Breast epithelium (tissue), 4 donors: ENCODE results near the gene ACBD3. TPM values are rescaled to one million over a fixed set of nuclear protein-coding genes. Genes with fewer than 3 reads are reported as not detected.
A peak's percentile ranks its signal among the peaks of the same experiment; 100 is the strongest.

ENCODE experiments used
- DNase-seq, 2 donors: peaks; one replicate each; pipeline ENCODE4 v3.0.0-alpha.2; 2019; ENCODE audit warnings: low spot score in 2 of 2
- H3K27ac ChIP-seq, 2 donors: fragments of 200-600 bp; sonication (generic) in 1 of 2; one replicate each; pipeline ENCODE4 v1.5.1; 2016 to 2019; ENCODE audit warnings: mild to moderate bottlenecking in 1 of 2
- H3K27me3 ChIP-seq, 2 donors: fragments of 200-600 bp; sonication (generic) in 1 of 2; one replicate each; pipeline versions ENCODE4 v1.5.1 to v1.6.0; 2017 to 2019; ENCODE audit warnings: control low read depth in 1 of 2, mild to moderate bottlenecking in 1 of 2
- H3K36me3 ChIP-seq: fragments of 200-600 bp; one replicate; pipeline ENCODE4 v1.5.1; 2019
- H3K4me1 ChIP-seq, 2 donors: fragments of 200-600 bp; sonication (generic); one replicate each; pipeline ENCODE4 v1.5.1; 2016 to 2019; ENCODE audit warnings: control low read depth in 1 of 2
- H3K4me3 ChIP-seq, 3 donors: fragments of 200-600 bp; sonication (generic); 1 replicate in 2 of 3; 2 replicates in 1 of 3; pipeline ENCODE4 v1.5.1; 2016 to 2019; ENCODE audit warnings: mild to moderate bottlenecking in 3 of 3, moderate library complexity in 2 of 3
- H3K9me3 ChIP-seq, 2 donors: fragments of 200-600 bp; sonication (generic) in 1 of 2; one replicate each; pipeline ENCODE4 v1.5.1; 2016 to 2019; ENCODE audit warnings: control low read depth in 1 of 2
- CTCF ChIP-seq, 3 donors: fragments of 450-650 bp; IDR thresholded peaks; one replicate each; pipeline ENCODE4 v1.5.1; 2016 to 2017; ENCODE audit warnings: antibody characterized with exemption in 3 of 3, mild to moderate bottlenecking in 3 of 3, moderate library complexity in 3 of 3
- POLR2A ChIP-seq: fragments of 450-650 bp; IDR thresholded peaks from one replicate; pipeline ENCODE4 v1.6.1; 2016; ENCODE audit warnings: antibody characterized with exemption, mild to moderate bottlenecking, moderate library complexity
- POLR2AphosphoS5 ChIP-seq, 3 donors: sonication (generic); formaldehyde crosslinking; IDR thresholded peaks; one replicate each; pipeline ENCODE4 v1.6.1; 2017; ENCODE audit warnings: antibody characterized with exemption in 3 of 3
- intact Hi-C: fragments of 100-400 bp; cut with DNase I; formaldehyde crosslinking; loops from one replicate; pipeline ENCODE4 v1.15.1; 2023; ENCODE audit warnings: low total_unique reads
- total RNA-seq, 3 donors: library from RNA; depleted of rRNA; stranded (reverse); fragments of >200 nt; gene quantifications; one replicate each; pipeline ENCODE4 v1.1.0, GENCODE V29; 2016

Gene ACBD3
- total RNA-seq, 3 donors from 2014 or later: 52.4 to 63.9 (median 54.4) TPM

- H3K4me1 ChIP-seq: peaks cover 7 to 17% of the 10 kb centered on the region in 2 donors
- H3K27ac ChIP-seq: peak overlapping the region; percentile 87 to 92
- TF ChIP-seq POLR2A: no peak
- TF ChIP-seq POLR2AphosphoS5 (IDR thresholded peaks at IDR 0.05): no peak
- no peak for TF ChIP-seq CTCF (IDR thresholded peaks at IDR 0.05)
These were observed 51.4 kb downstream of the ACBD3 start for GRCh38 chr1:226135059-226135651.

DNA sequence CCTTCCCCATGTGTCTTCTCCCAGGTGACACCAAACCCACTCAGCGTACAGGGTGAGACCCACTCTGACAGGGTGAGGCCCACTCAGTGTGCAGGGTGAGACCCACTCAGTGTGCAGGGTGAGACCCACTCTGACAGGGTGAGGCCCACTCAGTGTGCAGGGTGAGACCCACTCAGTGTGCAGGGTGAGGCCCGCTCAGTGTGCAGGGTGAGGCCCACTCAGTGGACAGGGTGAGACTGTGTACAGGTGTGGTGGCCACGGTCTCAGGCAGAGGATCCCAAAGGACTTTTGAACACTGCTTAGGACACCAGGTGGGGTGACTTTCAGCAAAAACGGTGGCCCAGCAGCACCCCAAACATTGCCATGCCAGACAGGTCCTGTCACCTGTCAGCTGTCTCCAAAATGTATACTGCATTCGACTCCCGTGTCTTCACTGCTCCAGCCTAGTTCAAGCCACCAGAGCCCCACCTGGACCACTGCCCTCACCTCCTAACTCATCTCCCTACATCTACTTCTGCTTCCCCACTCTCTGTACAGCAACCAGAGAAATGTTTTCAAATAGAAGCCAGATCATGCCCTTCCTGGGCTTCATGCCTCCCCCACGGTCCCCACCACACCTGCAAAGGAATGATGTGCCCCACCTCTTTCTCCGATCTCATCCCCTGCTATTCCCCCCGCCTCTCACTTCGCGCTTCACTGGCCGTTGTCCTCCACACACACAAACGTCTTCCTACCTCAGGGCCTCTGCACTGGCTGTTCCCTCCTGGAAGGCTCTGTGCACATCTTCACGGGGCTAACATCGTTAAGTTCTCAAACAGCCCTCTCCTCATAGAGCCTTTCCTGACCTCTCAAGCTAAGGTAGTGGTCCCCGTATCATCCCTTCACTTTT lies 52.1 kb downstream of the ACBD3 start:
- Histone ChIP-seq H3K9me3 (no peaks in the 10 kb centered on the region), H3K27ac (peak overlapping the region; percentile 87 to 92), H3K36me3 (no peaks in the 10 kb centered on the region), H3K27me3 (no peaks in the 10 kb centered on the region), H3K4me1 (peaks cover 7 to 17% of the 10 kb centered on the region in 2 donors), H3K4me3 (peak overlapping the region in 1 of 3 donors; percentile 32)
- no peak for DNase-seq
- TF ChIP-seq CTCF (IDR thresholded peaks at IDR 0.05): no peak
- no peak for TF ChIP-seq POLR2AphosphoS5 (IDR thresholded peaks at IDR 0.05)
- no peak for TF ChIP-seq POLR2A
- intact Hi-C loops: no loop called here

More at GRCh38 chr1:226135059-226135651, 51.4 kb downstream of the ACBD3 start:
- Histone ChIP-seq H3K9me3 (no peaks in the 10 kb centered on the region), H3K27me3 (no peaks in the 10 kb centered on the region), H3K36me3 (no peaks in the 10 kb centered on the region), H3K4me3 (peak overlapping the region in 1 of 3 donors; percentile 32)
- intact Hi-C loops: no loop called here
- DNase-seq: peak; percentile 61 to 80

GRCh38 chr1:226133504-226134123 lies 52.9 kb downstream of the ACBD3 start:
- H3K4me3 ChIP-seq: no peak overlapping the region
- H3K36me3 ChIP-seq: no peaks in the 10 kb centered on the region
- no peaks in the 10 kb centered on the region for H3K9me3 ChIP-seq
- peak overlapping the region; percentile 87 to 92 for H3K27ac ChIP-seq
- peaks cover 7 to 17% of the 10 kb centered on the region in 2 donors for H3K4me1 ChIP-seq
- intact Hi-C loops: no loop called here
- TF ChIP-seq POLR2A: no peak
- no peak for TF ChIP-seq POLR2AphosphoS5 (IDR thresholded peaks at IDR 0.05)
- no peak for TF ChIP-seq CTCF (IDR thresholded peaks at IDR 0.05)
- H3K27me3 ChIP-seq: no peaks in the 10 kb centered on the region
- DNase-seq: no peak

- H3K27me3 ChIP-seq: no peaks in the 10 kb centered on the region
- intact Hi-C loops: no loop called here
- peak; percentile 61 to 80 for DNase-seq
- peak in 1 of 3 donors; percentile 56 for TF ChIP-seq POLR2AphosphoS5 (IDR thresholded peaks at IDR 0.05)
- TF ChIP-seq CTCF (IDR thresholded peaks at IDR 0.05): no peak
- peak overlapping the region in 1 of 3 donors; percentile 26 for H3K4me3 ChIP-seq
- no peaks in the 10 kb centered on the region for H3K9me3 ChIP-seq
- peak overlapping the region; percentile 87 to 92 for H3K27ac ChIP-seq
- H3K4me1 ChIP-seq: peaks cover 7 to 17% of the 10 kb centered on the region in 2 donors
- H3K36me3 ChIP-seq: no peaks in the 10 kb centered on the region
These were observed 53.6 kb downstream of the ACBD3 start for GRCh38 chr1:226132728-226133503.
